Endodermal cell (in vitro differentiated cells): ENCODE data around the gene PRR5. TPM values are rescaled to one million over a fixed set of nuclear protein-coding genes. Genes with fewer than 3 reads are reported as not detected.

Experiments
- DNase-seq: peaks from one replicate; pipeline ENCODE4 v3.0.0-alpha.2; 2017
- H3K27ac ChIP-seq: 2 replicates; pipeline ENCODE4 v1.5.1; 2013; ENCODE audit warnings: mild to moderate bottlenecking, low read depth, low read length, moderate library complexity
- H3K27me3 ChIP-seq: 2 replicates; pipeline ENCODE4 v1.6.1; 2013; ENCODE audit warnings: mild to moderate bottlenecking, low read length, moderate library complexity; ENCODE audit not compliant: insufficient read depth, control insufficient read depth, poor library complexity, severe bottlenecking
- H3K36me3 ChIP-seq: 2 replicates; pipeline ENCODE4 v1.7.0; 2013; ENCODE audit warnings: mild to moderate bottlenecking, low read length, moderate library complexity; ENCODE audit not compliant: control insufficient read depth, insufficient read depth
- H3K4me1 ChIP-seq: one replicate; pipeline ENCODE4 v1.7.0; 2013; ENCODE audit warnings: low read length; ENCODE audit not compliant: control insufficient read depth, insufficient read depth
- H3K4me3 ChIP-seq: 2 replicates; pipeline ENCODE4 v1.5.1; 2013; ENCODE audit warnings: mild to moderate bottlenecking, low read length, moderate library complexity
- H3K9ac ChIP-seq: 2 replicates; pipeline ENCODE4 v1.6.1; 2013; ENCODE audit warnings: mild to moderate bottlenecking, low read length, moderate library complexity; ENCODE audit not compliant: poor library complexity, severe bottlenecking; ENCODE audit errors: extremely low read depth
- H3K9me3 ChIP-seq: 2 replicates; pipeline ENCODE4 v1.6.1; 2013; ENCODE audit warnings: mild to moderate bottlenecking, low read length, moderate library complexity; ENCODE audit not compliant: control insufficient read depth
- H3K27ac Mint-ChIP-seq: 2 replicates; pipeline ENCODE4 v1.8.0; 2020; ENCODE audit warnings: mixed read lengths
- H3K27me3 Mint-ChIP-seq: 2 replicates; pipeline ENCODE4 v1.8.0; 2021; ENCODE audit warnings: mild to moderate bottlenecking, mixed read lengths; ENCODE audit not compliant: insufficient read depth
- H3K36me3 Mint-ChIP-seq: 2 replicates; pipeline ENCODE4 v1.8.0; 2020; ENCODE audit warnings: low read depth, mixed read lengths
- H3K4me1 Mint-ChIP-seq: 2 replicates; pipeline ENCODE4 v1.8.0; 2020; ENCODE audit warnings: mixed read lengths
- H3K4me3 Mint-ChIP-seq: 2 replicates; pipeline ENCODE4 v1.8.0; 2020; ENCODE audit warnings: mild to moderate bottlenecking, moderate library complexity, mixed read lengths
- H3K9me3 Mint-ChIP-seq: 2 replicates; pipeline ENCODE4 v1.8.0; 2020; ENCODE audit warnings: mild to moderate bottlenecking, mixed read lengths
- CTCF ChIP-seq: fragments of 200-600 bp; sonication (generic); conservative IDR thresholded peaks from 2 replicates; pipeline ENCODE4 v1.5.0; 2021; ENCODE audit warnings: antibody characterized with exemption, mild to moderate bottlenecking
- WGBS, 2 experiments: methylation state at CpG; one replicate each; pipeline versions ENCODE4 v1.1.5 to v1.1.7; 2013; ENCODE audit warnings: missing lambda C conversion rate in 2 of 2, mixed read lengths in 1 of 2; ENCODE audit not compliant: insufficient coverage in 1 of 2, insufficient read length in 1 of 2; 5-methylcytosine and 5-hydroxymethylcytosine counted together
- total RNA-seq, 2 donors: library from RNA; stranded (reverse); fragmentation: NEBNext Ultra II Directional in 1 of 2; extraction: Animal tissue kit (Norgen Biotek cat#: 25700) in 1 of 2; gene quantifications; 2 replicates in 1 of 2; 3 replicates in 1 of 2; pipeline ENCODE4 v1.2.1, GENCODE V29; 2021

Gene PRR5
- total RNA-seq, 2 donors from 2014 or later, result 32.0 to 37.2 TPM

- Mint-ChIP-seq H3K4me1 (peaks cover 3% of the 10 kb centered on the region), H3K27ac (no peak overlapping the region), H3K4me3 (no peak overlapping the region), H3K36me3 (no peaks in the 10 kb centered on the region), H3K27me3 (peaks cover 27% of the 10 kb centered on the region), H3K9me3 (no peaks in the 10 kb centered on the region)
- no peak overlapping the region for H3K9ac ChIP-seq
- peak; percentile 49 for DNase-seq
- 77 to 87% methylated on average over 9 of the region's 9 CpGs for WGBS, 2 experiments
- no peaks in the 10 kb centered on the region for H3K36me3 ChIP-seq
- H3K4me1 ChIP-seq, result no peaks in the 10 kb centered on the region
- H3K27ac ChIP-seq, result no peak overlapping the region
- peaks cover 11% of the 10 kb centered on the region for H3K27me3 ChIP-seq
- H3K4me3 ChIP-seq, result no peak overlapping the region
- no peaks in the 10 kb centered on the region for H3K9me3 ChIP-seq
- TF ChIP-seq CTCF, result peak; percentile 38
Observed at GRCh38 chr22:44665115-44665514, 36.9 kb upstream of the PRR5 start.

DNA sequence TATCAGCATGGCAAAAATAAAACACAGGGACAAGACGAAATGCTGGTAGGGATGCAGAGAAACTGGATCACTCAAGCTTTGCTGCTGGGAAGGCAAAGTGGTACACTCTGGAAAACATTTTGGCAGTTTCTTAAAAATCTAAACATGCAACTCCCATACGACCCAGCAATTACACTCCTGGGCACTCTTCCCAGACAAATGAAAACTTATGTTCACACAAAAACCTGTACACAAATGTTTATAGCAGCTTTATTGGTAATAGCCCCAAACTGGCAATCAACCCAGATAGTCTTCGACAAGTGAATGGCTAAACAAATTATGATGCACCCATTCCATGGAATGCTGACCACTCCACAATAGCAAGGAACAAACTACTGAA is 35.8 kb upstream of the PRR5 start:
- Mint-ChIP-seq H3K4me1 (no peaks in the 10 kb centered on the region), H3K27ac (no peak overlapping the region), H3K9me3 (no peaks in the 10 kb centered on the region), H3K27me3 (peaks cover 33% of the 10 kb centered on the region), H3K4me3 (no peak overlapping the region), H3K36me3 (no peaks in the 10 kb centered on the region)
- no peaks in the 10 kb centered on the region for H3K9me3 ChIP-seq
- no peaks in the 10 kb centered on the region for H3K4me1 ChIP-seq
- no peak for TF ChIP-seq CTCF
- H3K4me3 ChIP-seq, result no peak overlapping the region
- no peak for DNase-seq
- H3K9ac ChIP-seq, result no peak overlapping the region
- peaks cover 11% of the 10 kb centered on the region for H3K27me3 ChIP-seq
- no peaks in the 10 kb centered on the region for H3K36me3 ChIP-seq
- H3K27ac ChIP-seq, result no peak overlapping the region
- 86% methylated on average over 3 of the region's 3 CpGs; no CpG with 5 or more reads in 1 of the 2 experiments for WGBS, 2 experiments

DNA sequence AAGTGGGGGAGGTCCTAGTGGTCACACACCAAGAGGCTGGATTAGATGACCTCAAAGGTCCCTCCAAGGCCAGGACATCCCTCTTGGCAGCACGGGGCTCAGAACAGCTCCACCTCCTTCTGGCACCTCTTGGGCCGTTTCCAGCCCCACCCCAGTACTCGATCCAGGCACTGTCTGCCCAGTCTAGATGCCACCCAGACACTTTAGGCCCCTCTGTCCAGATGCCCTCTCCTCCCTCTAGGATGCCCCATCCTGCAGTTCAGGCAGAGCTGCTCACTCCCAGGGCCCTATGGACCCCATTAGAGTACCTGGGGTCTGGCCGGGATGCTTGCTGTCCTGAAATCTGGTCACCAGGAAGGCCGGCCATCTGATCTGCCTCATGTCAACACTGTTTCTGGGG is 34.7 kb upstream of the PRR5 start:
- Mint-ChIP-seq H3K27me3 (peaks cover 35% of the 10 kb centered on the region), H3K4me1 (no peaks in the 10 kb centered on the region), H3K27ac (no peak overlapping the region), H3K9me3 (no peaks in the 10 kb centered on the region), H3K36me3 (no peaks in the 10 kb centered on the region), H3K4me3 (peak overlapping the region; percentile 57)
- H3K4me1 ChIP-seq, result no peaks in the 10 kb centered on the region
- H3K27ac ChIP-seq, result no peak overlapping the region
- TF ChIP-seq CTCF, result no peak
- WGBS, 2 experiments, result 85 to 100% methylated on average over 3 to 5 of the region's 5 CpGs
- no peaks in the 10 kb centered on the region for H3K9me3 ChIP-seq
- no peak overlapping the region for H3K9ac ChIP-seq
- DNase-seq, result no peak
- peaks cover 11% of the 10 kb centered on the region for H3K27me3 ChIP-seq
- no peaks in the 10 kb centered on the region for H3K36me3 ChIP-seq
- H3K4me3 ChIP-seq, result no peak overlapping the region
